Tibial artery (tissue), 4 donors: ENCODE results near the gene KMT5B.
A peak's percentile ranks its signal among the peaks of the same experiment; 100 is the strongest.

ENCODE experiments used
- DNase-seq, 2 donors: peaks; one replicate each; pipeline ENCODE4 v3.0.0-alpha.2; 2019
- H3K27ac ChIP-seq, 2 donors: fragments of 200-600 bp; sonication (generic) in 1 of 2; 1 replicate in 1 of 2; 2 replicates in 1 of 2; pipeline ENCODE4 v1.5.1; 2018 to 2019; ENCODE audit warnings: mild to moderate bottlenecking in 1 of 2
- H3K27me3 ChIP-seq, 2 donors: fragments of 200-600 bp; sonication (generic) in 1 of 2; one replicate each; pipeline versions ENCODE4 v1.5.1 to v1.6.0; 2016 to 2019
- H3K36me3 ChIP-seq, 3 donors: fragments of 200-600 bp; sonication (generic) in 2 of 3; one replicate each; pipeline ENCODE4 v1.5.1; 2016 to 2019; ENCODE audit warnings: mild to moderate bottlenecking in 2 of 3
- H3K4me1 ChIP-seq, 4 donors: fragments of 200-600 bp; sonication (generic) in 2 of 4; 1 replicate in 3 of 4; 2 replicates in 1 of 4; pipeline ENCODE4 v1.5.1; 2016 to 2019
- H3K4me3 ChIP-seq, 2 donors: fragments of 200-600 bp; sonication (generic) in 1 of 2; 1 replicate in 1 of 2; 2 replicates in 1 of 2; pipeline ENCODE4 v1.5.1; 2018 to 2019; ENCODE audit warnings: mild to moderate bottlenecking in 2 of 2
- H3K9me3 ChIP-seq, 3 donors: fragments of 200-600 bp; sonication (generic) in 1 of 3; one replicate each; pipeline ENCODE4 v1.5.1; 2016 to 2019
- intact Hi-C: fragments of 100-400 bp; cut with DNase I; formaldehyde crosslinking; loops from one replicate; pipeline ENCODE4 v1.15.0; 2023; ENCODE audit warnings: low total_unique reads
- TF ChIP-seq, protein P1 (sequence below), 2 experiments: fragments of 200-600 bp in 1 of 2; fragments of 450-650 bp in 1 of 2; IDR thresholded peaks; one replicate each; pipeline ENCODE4 v1.5.1; 2017 to 2019; ENCODE audit warnings: antibody characterized with exemption in 2 of 2, mild to moderate bottlenecking in 1 of 2, moderate library complexity in 1 of 2

Gene KMT5B

DNA sequence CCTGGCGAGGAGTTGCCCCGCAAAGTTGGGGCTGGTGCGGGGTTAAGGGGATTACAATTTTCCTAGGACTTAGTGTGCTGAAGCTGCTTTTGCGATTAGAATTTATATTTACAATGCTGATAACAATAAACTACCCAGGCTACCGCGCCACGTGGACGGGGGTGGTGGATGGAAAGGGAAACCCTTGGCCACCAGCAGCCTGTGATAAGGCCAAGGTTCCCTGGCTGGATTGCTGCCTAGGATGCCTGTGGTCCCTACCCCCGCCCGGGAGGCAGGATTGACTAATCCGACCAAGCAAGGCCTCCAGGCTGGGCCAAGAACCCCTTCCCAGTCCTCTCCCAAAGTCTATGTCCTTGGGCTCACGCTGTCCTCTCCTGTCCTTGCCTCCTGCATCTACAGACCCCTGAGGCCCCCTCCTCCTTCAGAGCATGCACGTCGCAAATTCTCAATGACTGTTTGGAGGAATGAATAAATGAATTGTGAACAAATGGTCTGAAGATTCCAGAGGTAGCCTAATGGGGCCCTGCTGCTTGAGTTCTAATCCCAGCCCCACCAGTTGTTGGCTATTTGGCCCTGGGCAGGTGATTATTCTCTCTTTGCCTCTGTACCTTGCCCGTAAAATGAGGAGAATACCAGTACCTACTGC, 84.3 kb downstream of the KMT5B start:
- DNase-seq, result peak; percentile 70 to 79
- H3K27ac ChIP-seq, result peak overlapping the region; percentile 73 to 76
- TF ChIP-seq, protein P1, sequence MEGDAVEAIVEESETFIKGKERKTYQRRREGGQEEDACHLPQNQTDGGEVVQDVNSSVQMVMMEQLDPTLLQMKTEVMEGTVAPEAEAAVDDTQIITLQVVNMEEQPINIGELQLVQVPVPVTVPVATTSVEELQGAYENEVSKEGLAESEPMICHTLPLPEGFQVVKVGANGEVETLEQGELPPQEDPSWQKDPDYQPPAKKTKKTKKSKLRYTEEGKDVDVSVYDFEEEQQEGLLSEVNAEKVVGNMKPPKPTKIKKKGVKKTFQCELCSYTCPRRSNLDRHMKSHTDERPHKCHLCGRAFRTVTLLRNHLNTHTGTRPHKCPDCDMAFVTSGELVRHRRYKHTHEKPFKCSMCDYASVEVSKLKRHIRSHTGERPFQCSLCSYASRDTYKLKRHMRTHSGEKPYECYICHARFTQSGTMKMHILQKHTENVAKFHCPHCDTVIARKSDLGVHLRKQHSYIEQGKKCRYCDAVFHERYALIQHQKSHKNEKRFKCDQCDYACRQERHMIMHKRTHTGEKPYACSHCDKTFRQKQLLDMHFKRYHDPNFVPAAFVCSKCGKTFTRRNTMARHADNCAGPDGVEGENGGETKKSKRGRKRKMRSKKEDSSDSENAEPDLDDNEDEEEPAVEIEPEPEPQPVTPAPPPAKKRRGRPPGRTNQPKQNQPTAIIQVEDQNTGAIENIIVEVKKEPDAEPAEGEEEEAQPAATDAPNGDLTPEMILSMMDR (IDR thresholded peaks at IDR 0.05), result no peak
- H3K36me3 ChIP-seq, result no peaks in the 10 kb centered on the region
- peaks cover 0 to 24% (median 16%) of the 10 kb centered on the region in 4 donors for H3K4me1 ChIP-seq
- H3K27me3 ChIP-seq, result no peaks in the 10 kb centered on the region
- no peaks in the 10 kb centered on the region for H3K9me3 ChIP-seq
- intact Hi-C loops, result loop anchor here (5.0 kb wide), 1 partner anchor 83 kb away; the partner anchor contains the start of gene KMT5B
- H3K4me3 ChIP-seq, result peak overlapping the region; percentile 49 to 60

DNA sequence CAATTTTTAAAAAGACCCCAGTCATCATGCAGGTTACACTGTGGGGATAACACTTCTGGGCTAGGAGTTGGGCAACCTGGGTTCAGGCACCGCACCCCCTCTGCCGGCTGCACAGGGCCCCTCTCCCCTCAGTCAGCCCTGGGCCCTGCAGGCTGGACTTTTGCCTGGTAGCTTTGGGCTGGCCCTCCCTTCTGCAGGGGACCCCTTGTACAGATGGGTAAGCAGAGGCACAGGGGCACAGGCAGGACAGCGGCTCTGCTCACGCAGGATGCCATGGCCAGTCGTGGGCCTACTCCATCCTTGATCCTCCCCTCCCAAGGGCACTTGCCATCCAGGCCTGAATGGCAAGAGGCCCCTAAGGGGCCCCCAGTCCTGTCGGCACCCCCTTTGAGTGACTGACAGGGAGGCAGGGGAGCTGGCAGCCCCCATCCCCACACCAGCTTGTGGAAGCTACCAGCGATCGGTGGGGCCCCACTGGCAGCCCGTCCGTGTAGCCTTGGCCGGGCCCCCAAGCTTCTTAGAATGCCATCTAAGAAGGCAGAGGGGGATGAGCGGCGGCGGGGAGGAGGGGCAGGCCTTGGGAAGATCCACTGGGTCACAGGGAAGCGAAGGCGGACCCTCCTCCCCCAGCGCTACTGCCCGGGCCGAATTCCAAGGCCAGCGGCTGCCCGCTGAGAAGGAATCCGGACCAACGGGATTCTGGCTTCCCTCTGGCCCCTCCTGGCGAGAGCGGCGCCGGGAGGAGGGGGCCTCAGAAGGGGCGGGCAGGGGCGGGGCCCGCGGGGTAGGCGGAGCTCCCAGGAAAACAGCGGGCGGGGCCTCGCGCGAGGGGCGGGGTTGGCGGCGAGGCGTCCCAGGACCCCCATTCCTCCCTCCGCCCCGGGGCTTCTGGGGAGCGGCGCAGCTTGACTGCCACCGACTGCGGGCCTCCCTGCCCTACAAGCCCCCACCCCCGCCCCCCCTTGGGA, 85.1 kb downstream of the KMT5B start:
- Histone ChIP-seq H3K36me3 (no peaks in the 10 kb centered on the region), H3K27ac (peak overlapping the region; percentile 73 to 76), H3K9me3 (no peaks in the 10 kb centered on the region), H3K4me3 (peak overlapping the region; percentile 49 to 60), H3K27me3 (no peaks in the 10 kb centered on the region), H3K4me1 (peaks cover 0 to 27% (median 16%) of the 10 kb centered on the region in 4 donors)
- intact Hi-C loops, result loop anchor here (5.0 kb wide), 1 partner anchor 84 kb away; the partner anchor contains the start of gene KMT5B
- DNase-seq, result peak in 1 of 2 donors; percentile 74
- TF ChIP-seq, protein P1 (IDR thresholded peaks at IDR 0.05), result no peak

DNA sequence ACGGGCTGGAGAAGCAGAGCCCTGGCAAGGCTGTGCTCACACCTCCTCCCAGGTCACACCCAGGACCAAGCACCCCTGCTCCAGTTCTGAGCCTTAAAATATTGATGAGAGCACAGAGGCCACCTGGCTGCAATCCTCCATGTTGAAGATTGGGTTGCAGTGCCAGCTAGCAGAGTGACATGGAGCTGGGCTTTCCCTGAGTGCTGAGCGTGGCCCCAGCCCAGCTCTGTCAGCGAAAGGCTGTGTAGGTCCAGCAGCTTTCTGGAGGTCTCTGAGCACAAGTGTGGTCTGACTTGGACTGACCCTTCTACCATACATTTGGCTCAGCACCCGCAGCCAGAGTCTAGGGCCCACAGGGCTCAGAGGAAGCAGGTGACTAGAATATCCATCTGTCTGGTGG, 87.9 kb downstream of the KMT5B start:
- no peaks in the 10 kb centered on the region for H3K27me3 ChIP-seq
- H3K4me1 ChIP-seq, result peaks cover 0 to 36% (median 25%) of the 10 kb centered on the region in 4 donors
- H3K9me3 ChIP-seq, result no peaks in the 10 kb centered on the region
- intact Hi-C loops, result loop anchor here (5.0 kb wide), 1 partner anchor 87 kb away; the partner anchor contains the start of gene KMT5B
- H3K27ac ChIP-seq, result no peak overlapping the region
- no peaks in the 10 kb centered on the region for H3K36me3 ChIP-seq
- TF ChIP-seq, protein P1 (IDR thresholded peaks at IDR 0.05), result no peak
- DNase-seq, result peak in 1 of 2 donors; percentile 48
- H3K4me3 ChIP-seq, result no peak overlapping the region

DNA sequence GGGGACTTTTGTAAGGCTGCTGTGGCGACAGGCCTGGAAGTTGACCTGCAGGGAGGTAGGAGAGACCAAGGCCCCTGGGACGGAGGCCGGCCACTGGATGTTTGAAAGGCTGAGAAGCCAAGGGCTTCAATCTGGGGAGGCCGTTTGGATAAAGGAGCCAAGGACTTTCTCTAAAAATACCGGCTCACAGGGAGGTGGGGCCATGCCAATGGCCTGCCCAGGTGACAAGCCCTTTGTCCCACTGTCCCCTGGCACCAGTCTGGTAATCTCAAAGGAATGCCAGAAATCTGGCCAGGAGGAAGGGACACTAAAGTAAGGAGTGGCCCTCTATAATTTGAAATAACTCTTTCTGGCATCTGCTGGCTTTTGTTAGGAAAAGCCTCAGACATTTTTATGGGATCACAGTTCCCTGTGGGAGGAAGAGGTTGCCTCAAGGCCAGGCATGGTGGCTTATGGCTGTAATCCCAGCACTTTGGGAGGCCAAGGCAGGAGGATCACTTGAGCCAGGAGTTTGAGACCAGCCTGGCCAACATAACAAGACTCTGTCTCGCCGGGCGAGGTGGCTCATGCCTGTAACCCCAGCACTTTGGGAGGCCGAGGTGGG, 90.1 kb downstream of the KMT5B start:
- H3K4me3 ChIP-seq, result no peak overlapping the region
- no peak for DNase-seq
- intact Hi-C loops, result loop anchor here (5.0 kb wide), 1 partner anchor 111 kb away; the partner anchor contains the start of gene ALDH3B1
- no peaks in the 10 kb centered on the region for H3K9me3 ChIP-seq
- no peaks in the 10 kb centered on the region for H3K36me3 ChIP-seq
- H3K27ac ChIP-seq, result peak overlapping the region in 1 of 2 donors; percentile 36
- H3K4me1 ChIP-seq, result peaks cover 0 to 36% (median 23%) of the 10 kb centered on the region in 4 donors
- H3K27me3 ChIP-seq, result no peaks in the 10 kb centered on the region
- TF ChIP-seq, protein P1 (IDR thresholded peaks at IDR 0.05), result no peak
